ENCODE data around the gene NAALADL2. TPM values are rescaled to one million over a fixed set of nuclear protein-coding genes. Genes with fewer than 3 reads are reported as not detected.

NAALADL2 gene
- polyA plus RNA-seq, 1 donor from 2014 or later, result 1.6 TPM

DNA sequence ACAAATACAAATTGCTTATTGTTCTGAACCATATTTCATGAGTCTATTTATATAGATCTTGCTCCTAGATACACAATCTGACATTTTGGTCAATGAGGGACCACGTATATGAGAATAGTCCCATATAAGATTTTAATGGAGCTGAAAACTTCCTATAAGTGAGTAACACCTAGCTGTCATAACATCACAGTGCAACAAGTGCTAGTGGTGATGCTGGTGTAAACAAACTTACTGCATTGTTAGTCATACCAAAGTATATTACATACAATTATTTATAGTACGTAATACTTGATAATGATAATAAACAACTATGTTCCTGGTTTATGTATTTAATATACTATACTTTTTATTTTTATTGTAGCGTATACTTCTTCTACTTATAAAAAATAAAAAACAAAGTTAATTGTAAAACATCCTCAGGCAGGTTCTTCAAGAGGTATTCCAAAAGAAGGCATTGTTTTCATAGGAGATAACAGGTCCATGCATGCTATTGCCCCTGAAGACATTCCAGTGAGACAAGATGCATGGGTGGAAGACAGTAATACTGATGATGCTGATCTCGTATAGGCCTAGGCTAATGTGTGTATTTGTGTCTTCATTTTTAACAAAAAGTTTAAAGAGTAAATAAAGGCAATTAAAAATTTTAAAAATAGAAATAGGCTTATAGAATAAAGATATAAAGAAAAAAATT lies 46.8 kb upstream of the NAALADL2 start:
- Histone ChIP-seq H3K79me2 (replicated peaks; ENCODE audit: insufficient read depth, low read length) (no peaks in the 10 kb centered on the region), H3K27me3 (ENCODE audit: insufficient read depth, low read depth, low read length) (no peaks in the 10 kb centered on the region), H3F3A (ENCODE audit: insufficient read depth, low read length, poor library complexity, severe bottlenecking) (no peaks in the 10 kb centered on the region), H4K20me1 (ENCODE audit: insufficient read depth) (no peaks in the 10 kb centered on the region), H3K27ac (ENCODE audit: low read length) (no peak overlapping the region), H3K4me3 (ENCODE audit: low read length) (no peak overlapping the region), H2AFZ (ENCODE audit: low read depth, low read length) (no peak overlapping the region), H3K9me2 (ENCODE audit: insufficient read depth, low read length) (no peaks in the 10 kb centered on the region), H3K9me3 (ENCODE audit: low read length) (no peaks in the 10 kb centered on the region), H3K4me2 (ENCODE audit: low read length) (no peak overlapping the region), H3K9ac (ENCODE audit: low read length) (no peak overlapping the region), H3K36me3 (ENCODE audit: insufficient read depth, low read length) (no peaks in the 10 kb centered on the region)
- TF ChIP-seq EZH2 (IDR thresholded peaks at IDR 0.05; ENCODE audit: borderline replicate concordance, insufficient read depth, low read length, poor library complexity, severe bottlenecking) (no peak), EP300 (conservative IDR thresholded peaks at IDR 0.05; ENCODE audit: poor library complexity, severe bottlenecking) (no peak), MXI1 (conservative IDR thresholded peaks at IDR 0.05; ENCODE audit: poor library complexity, severe bottlenecking) (no peak), POLR2AphosphoS5 (IDR thresholded peaks at IDR 0.05) (no peak), TAF1 (IDR thresholded peaks at IDR 0.05; ENCODE audit: low read depth) (no peak), SMC3 (conservative IDR thresholded peaks at IDR 0.05; ENCODE audit: poor library complexity) (no peak), RAD21 (conservative IDR thresholded peaks at IDR 0.05) (no peak)
- TF ChIP-seq, protein P1, sequence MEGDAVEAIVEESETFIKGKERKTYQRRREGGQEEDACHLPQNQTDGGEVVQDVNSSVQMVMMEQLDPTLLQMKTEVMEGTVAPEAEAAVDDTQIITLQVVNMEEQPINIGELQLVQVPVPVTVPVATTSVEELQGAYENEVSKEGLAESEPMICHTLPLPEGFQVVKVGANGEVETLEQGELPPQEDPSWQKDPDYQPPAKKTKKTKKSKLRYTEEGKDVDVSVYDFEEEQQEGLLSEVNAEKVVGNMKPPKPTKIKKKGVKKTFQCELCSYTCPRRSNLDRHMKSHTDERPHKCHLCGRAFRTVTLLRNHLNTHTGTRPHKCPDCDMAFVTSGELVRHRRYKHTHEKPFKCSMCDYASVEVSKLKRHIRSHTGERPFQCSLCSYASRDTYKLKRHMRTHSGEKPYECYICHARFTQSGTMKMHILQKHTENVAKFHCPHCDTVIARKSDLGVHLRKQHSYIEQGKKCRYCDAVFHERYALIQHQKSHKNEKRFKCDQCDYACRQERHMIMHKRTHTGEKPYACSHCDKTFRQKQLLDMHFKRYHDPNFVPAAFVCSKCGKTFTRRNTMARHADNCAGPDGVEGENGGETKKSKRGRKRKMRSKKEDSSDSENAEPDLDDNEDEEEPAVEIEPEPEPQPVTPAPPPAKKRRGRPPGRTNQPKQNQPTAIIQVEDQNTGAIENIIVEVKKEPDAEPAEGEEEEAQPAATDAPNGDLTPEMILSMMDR (IDR thresholded peaks at IDR 0.05; ENCODE audit: poor library complexity, severe bottlenecking), result no peak
- TF ChIP-seq, protein P2, sequence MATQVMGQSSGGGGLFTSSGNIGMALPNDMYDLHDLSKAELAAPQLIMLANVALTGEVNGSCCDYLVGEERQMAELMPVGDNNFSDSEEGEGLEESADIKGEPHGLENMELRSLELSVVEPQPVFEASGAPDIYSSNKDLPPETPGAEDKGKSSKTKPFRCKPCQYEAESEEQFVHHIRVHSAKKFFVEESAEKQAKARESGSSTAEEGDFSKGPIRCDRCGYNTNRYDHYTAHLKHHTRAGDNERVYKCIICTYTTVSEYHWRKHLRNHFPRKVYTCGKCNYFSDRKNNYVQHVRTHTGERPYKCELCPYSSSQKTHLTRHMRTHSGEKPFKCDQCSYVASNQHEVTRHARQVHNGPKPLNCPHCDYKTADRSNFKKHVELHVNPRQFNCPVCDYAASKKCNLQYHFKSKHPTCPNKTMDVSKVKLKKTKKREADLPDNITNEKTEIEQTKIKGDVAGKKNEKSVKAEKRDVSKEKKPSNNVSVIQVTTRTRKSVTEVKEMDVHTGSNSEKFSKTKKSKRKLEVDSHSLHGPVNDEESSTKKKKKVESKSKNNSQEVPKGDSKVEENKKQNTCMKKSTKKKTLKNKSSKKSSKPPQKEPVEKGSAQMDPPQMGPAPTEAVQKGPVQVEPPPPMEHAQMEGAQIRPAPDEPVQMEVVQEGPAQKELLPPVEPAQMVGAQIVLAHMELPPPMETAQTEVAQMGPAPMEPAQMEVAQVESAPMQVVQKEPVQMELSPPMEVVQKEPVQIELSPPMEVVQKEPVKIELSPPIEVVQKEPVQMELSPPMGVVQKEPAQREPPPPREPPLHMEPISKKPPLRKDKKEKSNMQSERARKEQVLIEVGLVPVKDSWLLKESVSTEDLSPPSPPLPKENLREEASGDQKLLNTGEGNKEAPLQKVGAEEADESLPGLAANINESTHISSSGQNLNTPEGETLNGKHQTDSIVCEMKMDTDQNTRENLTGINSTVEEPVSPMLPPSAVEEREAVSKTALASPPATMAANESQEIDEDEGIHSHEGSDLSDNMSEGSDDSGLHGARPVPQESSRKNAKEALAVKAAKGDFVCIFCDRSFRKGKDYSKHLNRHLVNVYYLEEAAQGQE (IDR thresholded peaks at IDR 0.05; ENCODE audit: borderline replicate concordance), result no peak

DNA sequence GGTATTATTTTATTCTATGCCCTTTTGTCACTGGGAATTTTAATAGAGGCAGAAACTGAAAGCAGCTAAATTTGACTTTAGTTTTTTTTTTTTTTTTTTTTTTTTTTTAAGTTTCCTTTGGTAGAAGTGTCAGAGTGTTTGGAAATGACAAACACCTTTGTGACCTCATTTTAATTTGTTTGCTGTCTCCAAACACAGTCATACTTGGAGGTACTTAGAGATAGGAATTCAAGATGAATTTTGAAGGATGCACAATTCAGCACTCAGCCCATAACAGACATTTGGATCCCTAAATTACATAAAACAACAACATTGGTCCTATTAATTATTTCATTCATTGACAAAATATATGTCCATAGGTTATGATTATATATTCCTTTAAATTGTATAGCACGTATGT lies 43.4 kb upstream of the NAALADL2 start:
- Histone ChIP-seq H3K27ac (ENCODE audit: low read length) (no peak overlapping the region), H4K20me1 (ENCODE audit: insufficient read depth) (no peaks in the 10 kb centered on the region), H3K9me3 (ENCODE audit: low read length) (no peaks in the 10 kb centered on the region), H3K4me3 (ENCODE audit: low read length) (no peak overlapping the region), H3K9ac (ENCODE audit: low read length) (no peak overlapping the region), H3F3A (ENCODE audit: insufficient read depth, low read length, poor library complexity, severe bottlenecking) (no peaks in the 10 kb centered on the region), H3K27me3 (ENCODE audit: insufficient read depth, low read depth, low read length) (no peaks in the 10 kb centered on the region), H2AFZ (ENCODE audit: low read depth, low read length) (no peak overlapping the region), H3K36me3 (ENCODE audit: insufficient read depth, low read length) (no peaks in the 10 kb centered on the region), H3K9me2 (ENCODE audit: insufficient read depth, low read length) (no peaks in the 10 kb centered on the region), H3K79me2 (replicated peaks; ENCODE audit: insufficient read depth, low read length) (no peaks in the 10 kb centered on the region), H3K4me2 (ENCODE audit: low read length) (no peak overlapping the region)
- TF ChIP-seq POLR2AphosphoS5 (IDR thresholded peaks at IDR 0.05), result no peak
- TF ChIP-seq, protein P2 (IDR thresholded peaks at IDR 0.05; ENCODE audit: borderline replicate concordance), result no peak
- TF ChIP-seq, protein P1 (IDR thresholded peaks at IDR 0.05; ENCODE audit: poor library complexity, severe bottlenecking), result no peak
